ENCODE data around the gene FARP1.

DNA sequence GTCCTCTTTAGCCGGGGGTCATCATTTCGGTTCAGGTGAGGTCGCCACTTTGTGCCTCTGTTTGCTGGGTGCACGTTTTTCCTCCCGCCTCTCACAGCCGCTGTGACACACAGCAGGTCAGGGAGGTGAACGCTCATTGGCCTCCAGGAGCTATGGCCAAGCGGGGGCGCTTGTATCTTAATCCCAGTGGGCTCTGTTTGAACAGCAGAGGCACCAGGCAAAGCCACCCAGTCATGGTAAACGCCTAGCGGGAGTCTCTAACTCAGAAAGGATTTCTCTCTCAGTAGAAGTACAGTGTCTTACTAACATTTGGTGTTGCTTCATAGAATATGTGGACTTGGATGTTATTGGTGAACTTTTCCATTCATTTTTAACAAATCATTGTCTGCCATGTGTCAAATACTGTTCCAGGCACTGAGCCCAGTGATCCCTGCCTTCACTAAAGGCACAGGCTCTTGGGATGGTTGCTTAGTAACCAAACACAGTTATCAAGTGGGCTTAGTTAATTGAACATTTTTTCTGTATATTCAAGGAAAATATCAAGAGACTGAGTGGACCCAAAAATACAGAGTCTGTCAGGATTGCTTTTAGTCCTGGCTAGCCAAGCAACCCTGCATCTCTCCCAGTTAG is 247.3 kb downstream of the FARP1 start:
- no peak for TF ChIP-seq EP300 (IDR thresholded peaks at IDR 0.05)
- TF ChIP-seq, protein P1, sequence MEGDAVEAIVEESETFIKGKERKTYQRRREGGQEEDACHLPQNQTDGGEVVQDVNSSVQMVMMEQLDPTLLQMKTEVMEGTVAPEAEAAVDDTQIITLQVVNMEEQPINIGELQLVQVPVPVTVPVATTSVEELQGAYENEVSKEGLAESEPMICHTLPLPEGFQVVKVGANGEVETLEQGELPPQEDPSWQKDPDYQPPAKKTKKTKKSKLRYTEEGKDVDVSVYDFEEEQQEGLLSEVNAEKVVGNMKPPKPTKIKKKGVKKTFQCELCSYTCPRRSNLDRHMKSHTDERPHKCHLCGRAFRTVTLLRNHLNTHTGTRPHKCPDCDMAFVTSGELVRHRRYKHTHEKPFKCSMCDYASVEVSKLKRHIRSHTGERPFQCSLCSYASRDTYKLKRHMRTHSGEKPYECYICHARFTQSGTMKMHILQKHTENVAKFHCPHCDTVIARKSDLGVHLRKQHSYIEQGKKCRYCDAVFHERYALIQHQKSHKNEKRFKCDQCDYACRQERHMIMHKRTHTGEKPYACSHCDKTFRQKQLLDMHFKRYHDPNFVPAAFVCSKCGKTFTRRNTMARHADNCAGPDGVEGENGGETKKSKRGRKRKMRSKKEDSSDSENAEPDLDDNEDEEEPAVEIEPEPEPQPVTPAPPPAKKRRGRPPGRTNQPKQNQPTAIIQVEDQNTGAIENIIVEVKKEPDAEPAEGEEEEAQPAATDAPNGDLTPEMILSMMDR (IDR thresholded peaks at IDR 0.05): no peak

Data from esophagus muscularis mucosa (tissue), 3 donors.